Measurements from ENCODE around the gene TBX4.

Gene TBX4

DNA sequence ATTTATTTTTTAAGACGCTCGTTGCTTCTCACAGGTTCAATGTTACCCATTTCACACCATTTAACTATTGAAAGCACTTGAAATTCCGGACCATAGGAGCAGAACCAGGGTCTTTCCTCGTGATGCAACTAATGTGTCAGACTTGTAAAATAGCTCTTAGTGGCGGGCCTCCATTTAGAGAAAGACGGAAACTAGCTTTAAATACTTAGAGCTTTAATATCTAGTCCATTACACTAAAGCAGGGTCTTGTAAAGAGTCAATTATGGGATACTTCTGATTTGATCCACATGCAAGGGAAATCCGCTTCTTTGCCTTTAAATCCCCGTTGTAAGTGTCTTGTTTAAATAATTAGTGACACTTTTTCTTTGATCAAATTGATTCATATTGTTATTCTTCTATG lies 82.2 kb downstream of the TBX4 start:
- DNase-seq, result no peak
